GM21717 (cell line): Measurements from ENCODE around the gene RNF152.

Source experiments
- ATAC-seq: cut with Tn5 transposase; IDR thresholded peaks from one replicate; pipeline ENCODE4 v1.9.1; 2021; ENCODE audit warnings: mild to moderate bottlenecking, moderate library complexity; ENCODE audit not compliant: unreplicated experiment

The RNF152 gene

DNA sequence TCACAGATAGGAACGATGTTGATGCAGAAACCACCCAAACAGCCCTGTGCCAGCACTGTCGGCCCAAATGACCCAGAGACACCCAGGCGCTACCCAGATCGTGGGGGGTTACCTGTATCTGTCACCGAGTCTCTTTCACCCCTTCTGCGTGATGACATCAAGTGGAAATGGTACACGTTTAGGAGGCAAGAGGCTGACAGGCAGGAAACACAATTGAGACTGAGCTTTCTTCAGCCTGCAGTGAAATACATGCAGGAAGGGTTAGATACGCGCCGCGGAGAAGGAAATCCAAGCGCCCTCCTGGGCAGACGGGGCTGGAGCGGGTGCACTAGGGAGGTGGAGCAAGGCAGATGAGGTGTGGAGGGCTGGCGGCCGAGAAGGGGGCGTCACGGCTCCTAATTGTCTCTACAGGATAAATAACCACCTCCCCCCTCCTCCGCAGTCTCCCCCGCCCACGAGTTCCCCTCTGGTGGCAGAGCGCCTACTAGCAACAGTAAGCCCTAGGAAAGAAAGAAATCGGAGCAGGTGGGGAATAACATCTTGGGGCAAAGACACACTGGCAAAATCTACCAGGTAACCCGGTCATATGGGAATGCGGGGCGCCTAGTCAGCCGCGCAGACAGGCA lies at the start of gene RNF152:
Gene RNF152 (minus strand): TSS at position 325 of the 626 bp plus-strand sequence. CDS start 76,544 bp downstream, outside the sequence.
- no peak for ATAC-seq

DNA sequence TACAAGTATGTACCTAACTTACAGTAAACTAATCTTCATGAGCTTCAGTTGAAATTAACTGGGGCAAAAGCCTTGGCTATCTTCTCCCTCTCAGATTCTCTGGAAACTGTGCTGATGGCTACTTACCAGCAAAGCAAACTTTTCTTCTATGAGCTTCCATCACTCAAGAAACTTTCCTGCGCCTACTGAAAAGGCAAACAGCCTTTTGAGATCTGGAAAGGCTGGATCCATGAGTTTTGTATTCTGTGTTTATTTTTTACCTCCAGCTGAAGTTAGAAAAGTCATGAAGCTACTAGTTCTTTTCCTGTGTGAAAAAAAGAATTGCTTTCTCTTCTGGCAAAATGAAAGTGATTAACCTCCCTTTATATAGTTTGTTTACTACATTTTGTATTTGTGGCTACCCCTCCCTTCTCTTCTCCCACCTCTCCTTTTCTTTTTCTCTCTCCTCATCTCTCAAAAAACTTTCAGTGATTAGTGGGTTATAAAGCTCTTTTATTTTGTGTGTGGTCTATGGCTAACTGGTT lies 49.2 kb upstream of the RNF152 start:
- no peak for ATAC-seq

- no peak for ATAC-seq
These were observed 46.4 kb upstream of the RNF152 start for GRCh38 chr18:61939046-61939674.

- ATAC-seq = no peak
These were observed 42.6 kb upstream of the RNF152 start for GRCh38 chr18:61935362-61935761.

GRCh38 chr18:61931654-61932379 lies 39.0 kb upstream of the RNF152 start:
- no peak for ATAC-seq

DNA sequence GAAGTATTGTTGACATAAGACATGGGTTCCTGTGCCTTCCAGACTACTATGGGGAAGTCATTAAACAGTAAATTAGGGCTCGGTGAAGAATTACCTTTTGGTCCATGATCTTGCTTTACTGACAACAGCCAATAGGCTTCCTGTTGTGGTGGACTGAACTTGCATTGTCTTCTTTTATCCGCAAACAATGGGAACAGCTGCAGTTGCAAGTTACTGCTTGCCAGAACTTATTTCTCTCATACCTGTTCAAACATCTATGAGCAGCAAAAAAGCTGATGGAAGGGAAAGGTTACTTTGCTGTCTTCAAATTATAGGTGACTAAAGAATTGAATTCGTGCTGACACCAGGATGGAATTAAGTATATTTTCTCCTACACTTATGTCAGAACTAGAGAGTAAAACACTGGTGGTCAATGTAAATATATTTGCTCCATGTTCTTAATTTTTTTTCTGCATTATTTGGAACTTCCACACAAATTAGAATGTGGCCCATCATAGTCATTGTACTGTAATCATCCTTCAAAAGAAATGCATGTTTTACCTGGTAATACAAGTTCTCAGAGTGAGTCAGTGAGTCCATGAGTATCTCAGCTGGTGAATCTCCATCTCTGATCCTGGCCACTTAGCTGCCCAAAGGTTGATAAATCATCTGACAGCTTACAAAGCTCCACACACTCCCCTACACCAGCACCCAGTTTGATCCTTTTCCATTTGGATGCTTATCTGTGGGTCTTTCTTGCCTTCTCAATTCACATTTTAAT lies 37.3 kb upstream of the RNF152 start:
- ATAC-seq = no peak

DNA sequence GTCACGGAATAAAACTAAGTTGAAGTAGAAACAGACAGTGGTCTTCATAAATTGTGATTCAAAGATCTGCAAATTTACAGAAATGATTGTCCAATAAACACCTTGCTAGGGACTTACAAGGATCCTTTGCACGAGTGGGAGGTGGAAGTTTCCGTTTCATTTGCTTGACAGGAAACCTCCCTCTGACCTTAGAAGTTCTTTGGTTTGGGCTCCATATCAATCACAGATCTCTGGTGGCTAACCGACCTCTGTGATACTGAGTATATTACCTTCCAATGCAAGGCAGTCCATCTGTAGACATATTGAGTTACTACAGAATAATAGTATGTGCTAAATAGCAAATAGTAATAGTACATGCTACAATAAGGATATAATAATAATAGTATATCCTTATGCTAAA lies 33.7 kb upstream of the RNF152 start:
- ATAC-seq = no peak

- ATAC-seq = no peak
These were observed 31.7 kb upstream of the RNF152 start for GRCh38 chr18:61924550-61924949.

DNA sequence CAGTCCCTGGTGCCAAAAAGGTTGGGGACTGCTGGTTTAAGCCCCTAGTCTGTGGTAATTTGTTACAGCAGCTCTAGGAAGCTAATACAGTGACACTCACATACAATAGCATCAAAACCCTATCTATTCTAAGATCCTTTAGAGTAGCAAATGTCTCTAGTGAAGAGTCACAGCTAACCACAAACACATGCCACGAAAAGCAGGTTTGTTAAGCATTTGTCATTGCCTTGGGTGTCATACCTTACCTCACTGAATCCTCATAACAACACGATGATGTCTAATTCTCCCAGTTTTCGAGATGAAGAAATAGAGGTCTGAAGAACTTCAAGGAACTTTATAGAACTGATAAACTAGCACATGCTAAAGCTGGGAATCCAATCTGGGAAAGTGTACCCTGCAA lies 29.6 kb upstream of the RNF152 start:
- ATAC-seq = no peak

DNA sequence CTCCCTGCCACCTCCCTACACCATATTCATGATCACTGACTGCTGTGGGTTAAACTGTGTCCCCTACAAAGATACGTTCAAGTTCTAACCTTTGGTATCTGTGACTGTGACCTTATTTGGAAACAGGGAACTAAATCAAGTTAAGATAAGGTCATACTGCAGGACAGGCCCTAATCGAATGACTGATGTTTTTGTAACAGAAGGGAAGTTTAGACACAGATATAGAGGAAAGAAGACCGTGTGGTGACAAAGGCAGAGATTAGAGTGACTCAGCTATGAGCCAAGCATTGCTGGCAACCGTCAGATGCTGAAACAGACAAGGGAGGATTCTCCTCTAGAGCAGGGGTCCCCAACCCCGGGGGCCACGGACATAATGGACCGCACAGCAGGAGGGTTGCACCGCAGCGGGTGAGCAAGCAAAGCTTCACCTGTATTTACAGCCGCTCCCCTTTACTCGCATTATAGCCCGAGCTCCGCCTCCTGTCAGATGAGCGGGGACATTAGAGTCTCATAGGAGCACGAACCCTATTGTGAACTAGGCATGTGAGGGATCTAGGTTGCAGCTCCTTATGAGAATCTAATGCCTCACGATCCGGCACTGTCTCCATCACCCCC lies 28.9 kb upstream of the RNF152 start:
- no peak for ATAC-seq

- no peak for ATAC-seq
These were observed 25.0 kb upstream of the RNF152 start for GRCh38 chr18:61917818-61918217.

DNA sequence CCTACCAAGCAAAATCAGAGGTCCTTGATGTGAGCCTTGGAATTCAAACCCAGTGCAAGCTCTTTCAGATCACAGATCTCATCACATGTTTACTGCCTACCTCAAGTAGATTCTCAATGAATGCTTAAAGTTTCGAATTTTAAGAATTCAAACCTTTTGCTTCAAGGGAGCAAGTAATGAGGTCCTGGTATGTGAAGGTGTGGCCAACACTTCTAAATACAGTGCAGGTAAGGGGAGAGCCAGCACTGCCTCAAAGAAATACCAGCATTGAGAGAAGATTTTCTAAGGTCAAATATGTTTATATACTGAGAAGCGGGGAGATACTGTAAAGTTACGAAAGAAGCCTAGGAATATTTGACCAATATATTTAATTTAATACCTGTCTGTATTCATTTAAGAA lies 19.7 kb upstream of the RNF152 start:
- no peak for ATAC-seq

DNA sequence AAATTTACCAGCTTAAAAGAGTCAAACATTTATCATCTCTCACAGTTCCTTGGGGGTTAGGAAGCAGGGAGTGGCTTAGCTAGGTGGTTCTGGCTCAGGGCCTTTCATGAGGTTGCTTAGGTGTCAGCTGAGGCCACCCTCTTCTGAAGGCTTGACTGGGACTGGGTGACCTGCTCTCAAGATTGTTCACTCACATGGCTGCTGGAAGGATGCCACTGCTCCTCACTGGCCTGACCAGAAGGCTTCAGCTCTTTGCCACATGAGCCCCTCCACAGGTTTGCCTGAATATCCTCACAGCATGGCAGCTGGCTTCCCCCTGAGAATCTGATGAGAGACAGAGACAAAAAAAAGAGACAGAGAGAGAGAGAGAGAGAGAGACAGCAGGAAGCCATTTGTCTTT lies 17.3 kb upstream of the RNF152 start:
- no peak for ATAC-seq

- ATAC-seq = no peak
These were observed 15.9 kb upstream of the RNF152 start for GRCh38 chr18:61908661-61909060.

DNA sequence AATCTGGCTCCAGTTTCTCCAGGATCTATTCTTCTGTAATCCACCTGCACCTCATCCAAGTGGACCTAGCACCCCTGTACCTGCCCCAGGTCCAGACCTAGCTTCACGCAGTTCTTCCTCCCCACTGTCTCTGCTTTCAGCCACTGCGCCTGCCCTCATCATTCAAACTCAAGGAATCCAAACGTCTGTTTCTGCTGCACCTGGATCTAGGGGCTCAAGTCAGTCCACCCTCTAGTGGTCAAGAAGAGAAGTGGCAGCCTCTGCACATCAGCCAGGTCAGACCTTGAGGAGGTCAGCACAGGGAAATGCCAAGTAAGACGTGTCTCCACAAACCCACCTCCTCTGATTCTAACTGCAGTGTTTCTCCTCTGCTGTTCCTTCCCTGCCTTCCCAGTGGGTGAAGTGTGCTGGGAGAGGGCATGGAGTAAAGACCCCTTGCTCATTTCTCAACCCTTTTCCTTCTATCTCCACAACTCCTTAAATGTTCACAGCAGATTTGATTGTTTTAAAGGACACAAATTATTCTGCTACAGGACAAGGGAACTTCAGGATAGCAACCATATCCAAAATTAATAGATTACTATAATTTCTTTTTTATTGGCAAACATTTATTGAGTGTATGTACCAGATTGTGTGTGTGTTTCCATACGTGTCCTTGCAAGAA lies 8.6 kb upstream of the RNF152 start:
- peak; percentile 94 for ATAC-seq

GRCh38 chr18:61900504-61901281 lies 7.9 kb upstream of the RNF152 start:
- ATAC-seq = no peak

DNA sequence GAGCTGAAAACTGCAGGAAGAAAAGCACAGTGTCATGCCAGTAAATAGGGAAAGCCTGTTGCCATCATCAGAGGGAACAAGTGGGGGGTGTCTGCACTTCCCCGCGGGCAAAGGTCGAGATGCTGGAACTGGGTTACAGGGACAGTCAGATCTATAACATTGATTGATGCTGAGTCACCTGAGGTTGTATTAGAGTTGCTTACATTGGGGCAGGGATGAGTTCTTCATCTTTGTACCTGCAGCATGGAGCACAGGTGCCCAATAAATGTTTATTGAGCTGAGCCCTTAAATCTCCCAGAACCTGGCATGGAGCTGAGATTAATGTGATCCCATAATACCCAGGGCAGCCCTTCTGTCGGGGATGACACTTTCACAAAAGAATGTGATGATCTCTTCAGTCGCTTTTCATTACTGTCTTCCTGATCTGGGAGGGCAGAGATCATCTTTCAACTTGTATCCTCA lies 5.9 kb upstream of the RNF152 start:
- ATAC-seq = no peak

GRCh38 chr18:61896757-61897156 lies 4.0 kb upstream of the RNF152 start:
- ATAC-seq = no peak

DNA sequence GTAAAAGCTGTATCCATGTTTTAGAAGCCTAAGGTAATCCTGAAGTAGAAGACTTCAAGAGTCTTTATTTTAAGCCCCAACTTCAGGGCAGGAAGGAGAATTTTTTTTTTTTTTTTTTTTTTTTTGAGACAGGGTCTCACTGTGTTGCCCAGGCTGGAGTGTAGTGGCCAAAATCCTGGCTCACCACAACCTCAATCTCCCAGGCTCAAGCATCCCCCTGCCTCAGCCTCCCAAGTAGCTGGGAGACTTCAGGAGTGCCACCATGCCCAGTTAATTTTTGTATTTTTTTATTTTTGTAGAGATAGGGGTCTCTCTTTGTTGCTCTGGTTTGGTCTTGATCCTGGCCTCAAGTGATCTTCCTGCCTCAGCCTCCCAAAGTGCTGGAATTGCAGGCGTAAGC lies 3.3 kb upstream of the RNF152 start:
- no peak for ATAC-seq
